ENCODE measurements around the gene ADA.

DNA sequence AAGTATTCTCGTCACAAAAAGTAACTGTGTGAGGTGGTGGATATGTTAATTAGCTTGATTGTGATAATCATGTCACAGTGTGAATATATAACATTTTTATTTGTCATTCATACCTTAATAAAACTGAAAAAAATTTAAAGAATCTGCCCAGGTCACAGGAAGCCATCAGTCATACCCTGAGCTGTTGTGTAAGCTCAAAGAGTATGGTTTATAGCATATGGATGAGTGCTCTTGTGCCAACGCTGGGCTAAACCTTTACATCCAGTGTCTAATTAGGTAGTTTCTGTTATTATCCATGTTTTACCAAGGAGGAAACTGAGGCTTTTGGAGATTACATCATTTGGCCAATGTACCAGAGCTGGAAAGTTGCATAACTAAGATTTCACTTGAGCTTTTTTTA, 57.7 kb downstream of the ADA start:
- TF ChIP-seq, protein P1, sequence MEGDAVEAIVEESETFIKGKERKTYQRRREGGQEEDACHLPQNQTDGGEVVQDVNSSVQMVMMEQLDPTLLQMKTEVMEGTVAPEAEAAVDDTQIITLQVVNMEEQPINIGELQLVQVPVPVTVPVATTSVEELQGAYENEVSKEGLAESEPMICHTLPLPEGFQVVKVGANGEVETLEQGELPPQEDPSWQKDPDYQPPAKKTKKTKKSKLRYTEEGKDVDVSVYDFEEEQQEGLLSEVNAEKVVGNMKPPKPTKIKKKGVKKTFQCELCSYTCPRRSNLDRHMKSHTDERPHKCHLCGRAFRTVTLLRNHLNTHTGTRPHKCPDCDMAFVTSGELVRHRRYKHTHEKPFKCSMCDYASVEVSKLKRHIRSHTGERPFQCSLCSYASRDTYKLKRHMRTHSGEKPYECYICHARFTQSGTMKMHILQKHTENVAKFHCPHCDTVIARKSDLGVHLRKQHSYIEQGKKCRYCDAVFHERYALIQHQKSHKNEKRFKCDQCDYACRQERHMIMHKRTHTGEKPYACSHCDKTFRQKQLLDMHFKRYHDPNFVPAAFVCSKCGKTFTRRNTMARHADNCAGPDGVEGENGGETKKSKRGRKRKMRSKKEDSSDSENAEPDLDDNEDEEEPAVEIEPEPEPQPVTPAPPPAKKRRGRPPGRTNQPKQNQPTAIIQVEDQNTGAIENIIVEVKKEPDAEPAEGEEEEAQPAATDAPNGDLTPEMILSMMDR (IDR thresholded peaks at IDR 0.05; ENCODE audit: insufficient read depth, low read length) = no peak
- no peak for TF ChIP-seq POLR2AphosphoS5 (IDR thresholded peaks at IDR 0.05; ENCODE audit: low read depth)
- no peak for TF ChIP-seq GABPA (IDR thresholded peaks at IDR 0.05; ENCODE audit: low read depth)
- TF ChIP-seq, protein P2, sequence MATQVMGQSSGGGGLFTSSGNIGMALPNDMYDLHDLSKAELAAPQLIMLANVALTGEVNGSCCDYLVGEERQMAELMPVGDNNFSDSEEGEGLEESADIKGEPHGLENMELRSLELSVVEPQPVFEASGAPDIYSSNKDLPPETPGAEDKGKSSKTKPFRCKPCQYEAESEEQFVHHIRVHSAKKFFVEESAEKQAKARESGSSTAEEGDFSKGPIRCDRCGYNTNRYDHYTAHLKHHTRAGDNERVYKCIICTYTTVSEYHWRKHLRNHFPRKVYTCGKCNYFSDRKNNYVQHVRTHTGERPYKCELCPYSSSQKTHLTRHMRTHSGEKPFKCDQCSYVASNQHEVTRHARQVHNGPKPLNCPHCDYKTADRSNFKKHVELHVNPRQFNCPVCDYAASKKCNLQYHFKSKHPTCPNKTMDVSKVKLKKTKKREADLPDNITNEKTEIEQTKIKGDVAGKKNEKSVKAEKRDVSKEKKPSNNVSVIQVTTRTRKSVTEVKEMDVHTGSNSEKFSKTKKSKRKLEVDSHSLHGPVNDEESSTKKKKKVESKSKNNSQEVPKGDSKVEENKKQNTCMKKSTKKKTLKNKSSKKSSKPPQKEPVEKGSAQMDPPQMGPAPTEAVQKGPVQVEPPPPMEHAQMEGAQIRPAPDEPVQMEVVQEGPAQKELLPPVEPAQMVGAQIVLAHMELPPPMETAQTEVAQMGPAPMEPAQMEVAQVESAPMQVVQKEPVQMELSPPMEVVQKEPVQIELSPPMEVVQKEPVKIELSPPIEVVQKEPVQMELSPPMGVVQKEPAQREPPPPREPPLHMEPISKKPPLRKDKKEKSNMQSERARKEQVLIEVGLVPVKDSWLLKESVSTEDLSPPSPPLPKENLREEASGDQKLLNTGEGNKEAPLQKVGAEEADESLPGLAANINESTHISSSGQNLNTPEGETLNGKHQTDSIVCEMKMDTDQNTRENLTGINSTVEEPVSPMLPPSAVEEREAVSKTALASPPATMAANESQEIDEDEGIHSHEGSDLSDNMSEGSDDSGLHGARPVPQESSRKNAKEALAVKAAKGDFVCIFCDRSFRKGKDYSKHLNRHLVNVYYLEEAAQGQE (IDR thresholded peaks at IDR 0.05; ENCODE audit: insufficient replicate concordance, low read depth) = no peak
- TF ChIP-seq SPI1 (IDR thresholded peaks at IDR 0.05; ENCODE audit: borderline replicate concordance, low read depth) = no peak
